Epithelial cell of proximal tubule (primary cell): ENCODE results near the gene RAD51B. TPM values are rescaled to one million over a fixed set of nuclear protein-coding genes. Genes with fewer than 3 reads are reported as not detected.

Source experiments
- DNase-seq: peaks from one replicate; pipeline ENCODE4 v3.0.0-alpha.2; 2011; ENCODE audit warnings: low read depth
- H3K4me3 ChIP-seq: 2 replicates; pipeline ENCODE4 v1.5.1; 2011; ENCODE audit warnings: low read depth, mild to moderate bottlenecking, low read length
- CTCF ChIP-seq: conservative IDR thresholded peaks from 2 replicates; pipeline ENCODE4 v1.5.1; 2012; ENCODE audit warnings: low read depth, mild to moderate bottlenecking, low read length
- total RNA-seq: library from RNA; depleted of rRNA; stranded (reverse); fragments of >200 nt; gene quantifications from 2 replicates; pipeline ENCODE4 v1.2.3, GENCODE V29; 2015

Gene RAD51B
- total RNA-seq, 1 donor from 2014 or later: 6.3 TPM

- H3K4me3 ChIP-seq: no peak overlapping the region
- TF ChIP-seq CTCF: no peak
- no peak for DNase-seq
Observed at GRCh38 chr14:68521961-68522509, 702.5 kb downstream of the RAD51B start.

GRCh38 chr14:68522510-68523325 lies 703.1 kb downstream of the RAD51B start:
- DNase-seq: no peak
- H3K4me3 ChIP-seq: no peak overlapping the region
- no peak for TF ChIP-seq CTCF

- DNase-seq: no peak
- no peak overlapping the region for H3K4me3 ChIP-seq
- TF ChIP-seq CTCF: no peak
Observed at GRCh38 chr14:68523326-68523610, 703.7 kb downstream of the RAD51B start.

GRCh38 chr14:68523989-68524725 lies 704.6 kb downstream of the RAD51B start:
- TF ChIP-seq CTCF: peak; percentile 51
- DNase-seq: no peak
- H3K4me3 ChIP-seq: no peak overlapping the region

- no peak for DNase-seq
- no peak overlapping the region for H3K4me3 ChIP-seq
- TF ChIP-seq CTCF: no peak
Observed at GRCh38 chr14:68525516-68525915, 705.9 kb downstream of the RAD51B start.

- DNase-seq: no peak
Observed at GRCh38 chr14:68526512-68527091, 707.0 kb downstream of the RAD51B start.

More at GRCh38 chr14:68526512-68527091, 707.0 kb downstream of the RAD51B start:
- TF ChIP-seq CTCF: no peak
- H3K4me3 ChIP-seq: no peak overlapping the region
